Pancreas (tissue), 10 donors: ENCODE results near the gene SLC4A7. TPM values are rescaled to one million over a fixed set of nuclear protein-coding genes. Genes with fewer than 3 reads are reported as not detected.

Experiments used
- ATAC-seq, 4 donors: fragments of 200-7000 bp; cut with Tn5 transposase; one replicate each; pipeline versions ENCODE4 v1.8.0 to v1.9.1; 2020; ENCODE audit warnings: mild to moderate bottlenecking in 4 of 4, moderate library complexity in 4 of 4
- DNase-seq, 6 donors: peaks; one replicate each; pipeline ENCODE4 v3.0.0-alpha.2; 2020
- FAIRE-seq: peaks from 2 replicates; lab custom pipeline; 2012; peaks lifted over from hg19 to GRCh38; lab: Jason Lieb, UNC
- H3K27ac ChIP-seq, 4 donors: fragments of 200-600 bp; sonication (generic); 1 replicate in 3 of 4; 2 replicates in 1 of 4; pipeline versions ENCODE4 v1.5.0 to v1.8.0; 2020
- H3K27me3 ChIP-seq, 4 donors: fragments of 200-600 bp; one replicate each; pipeline ENCODE4 v1.8.0; 2021
- H3K36me3 ChIP-seq, 3 donors: fragments of 200-600 bp; sonication (generic) in 1 of 3; one replicate each; pipeline versions ENCODE4 v1.5.0 to v1.8.0; 2020 to 2021
- H3K4me1 ChIP-seq, 3 donors: fragments of 200-600 bp; one replicate each; pipeline ENCODE4 v1.8.0; 2021
- H3K4me3 ChIP-seq, 4 donors: fragments of 200-600 bp; sonication (generic) in 2 of 4; one replicate each; pipeline versions ENCODE4 v1.5.0 to v1.8.0; 2020 to 2021
- H3K9me3 ChIP-seq, 4 donors: fragments of 200-600 bp; one replicate each; pipeline ENCODE4 v1.8.0; 2021
- whole genome bisulfite sequencing, 2 donors: extraction: QIAGEN DNeasy Blood & Tissue Kit; methylation state at CpG; one replicate each; pipeline ENCODE4 v1.1.7; 2013; 5-methylcytosine and 5-hydroxymethylcytosine counted together
- intact Hi-C, 3 donors: fragments of 100-400 bp; cut with DNase I; formaldehyde crosslinking; loops; one replicate each; pipeline versions ENCODE4 v1.11.1 to v1.14.2; 2022
- polyA plus RNA-seq, 2 donors: library from polyadenylated mRNA; stranded (reverse); fragments of 200-250 nt; gene quantifications; one replicate each; pipeline ENCODE4 v1.2.3, GENCODE V29; 2013
- total RNA-seq, 6 donors: library from RNA; stranded (reverse); fragmentation: NEBNext Ultra II Directional in 4 of 6; extraction: Animal tissue kit (Norgen Biotek cat#: 25700) in 4 of 6; gene quantifications; one replicate each; pipeline versions ENCODE4 v1.2.1 to v1.2.4, GENCODE V29; 2021 to 2023
- TF ChIP-seq, protein P1 (sequence below), 4 donors: fragments of 200-600 bp; sonication (generic) in 3 of 4; IDR thresholded peaks; one replicate each; pipeline versions ENCODE4 v1.5.0 to v1.8.0; 2021; ENCODE audit warnings: antibody characterized with exemption in 4 of 4
- donor health status: healthy with polysubstance abuse.
- donor health status: DM: no; HTN: no; CAD: no; lungs with moderate emphysema.
- donor health status: DM: no; HTN: no; CAD: no.
- donor health status: control.
- donor health status: control.
- donor health status: Bipolar disorder and iron deficiency.
- donor health status: DM: yes; HTN: yes; CAD: no.
- donor health status: DM: no; HTN: no; CAD: no.
- donor health status: DM: no; HTN: no; CAD: no.
- donor health status: DM: yes; HTN: yes; CAD: no.

SLC4A7 gene
- total and polyA plus RNA-seq, 8 donors, result 1.4 to 11.1 (median 3.7) TPM

DNA sequence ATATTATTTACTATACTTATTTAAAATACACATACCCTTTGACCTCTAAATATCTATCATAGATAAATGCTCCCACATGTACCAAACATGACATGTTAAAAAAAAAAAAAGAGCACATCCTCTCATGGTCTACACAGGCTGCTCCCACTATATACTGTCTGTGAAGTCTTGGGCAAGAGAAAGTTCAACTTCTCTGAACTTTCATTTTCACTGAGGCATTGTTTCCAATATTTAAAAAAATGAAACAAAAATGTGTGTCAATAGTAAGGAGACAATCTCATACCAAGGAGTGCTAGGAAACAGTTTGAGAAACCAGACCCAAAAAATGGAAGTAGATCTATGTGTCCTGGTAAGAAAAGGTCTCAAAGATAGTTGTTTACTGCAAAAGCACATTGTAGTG is 29.3 kb downstream of the SLC4A7 start:
- H3K4me1 ChIP-seq, result peaks cover 0 to 1% (median 0%) of the 10 kb centered on the region in 3 donors
- TF ChIP-seq, protein P1, sequence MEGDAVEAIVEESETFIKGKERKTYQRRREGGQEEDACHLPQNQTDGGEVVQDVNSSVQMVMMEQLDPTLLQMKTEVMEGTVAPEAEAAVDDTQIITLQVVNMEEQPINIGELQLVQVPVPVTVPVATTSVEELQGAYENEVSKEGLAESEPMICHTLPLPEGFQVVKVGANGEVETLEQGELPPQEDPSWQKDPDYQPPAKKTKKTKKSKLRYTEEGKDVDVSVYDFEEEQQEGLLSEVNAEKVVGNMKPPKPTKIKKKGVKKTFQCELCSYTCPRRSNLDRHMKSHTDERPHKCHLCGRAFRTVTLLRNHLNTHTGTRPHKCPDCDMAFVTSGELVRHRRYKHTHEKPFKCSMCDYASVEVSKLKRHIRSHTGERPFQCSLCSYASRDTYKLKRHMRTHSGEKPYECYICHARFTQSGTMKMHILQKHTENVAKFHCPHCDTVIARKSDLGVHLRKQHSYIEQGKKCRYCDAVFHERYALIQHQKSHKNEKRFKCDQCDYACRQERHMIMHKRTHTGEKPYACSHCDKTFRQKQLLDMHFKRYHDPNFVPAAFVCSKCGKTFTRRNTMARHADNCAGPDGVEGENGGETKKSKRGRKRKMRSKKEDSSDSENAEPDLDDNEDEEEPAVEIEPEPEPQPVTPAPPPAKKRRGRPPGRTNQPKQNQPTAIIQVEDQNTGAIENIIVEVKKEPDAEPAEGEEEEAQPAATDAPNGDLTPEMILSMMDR (IDR thresholded peaks at IDR 0.05), result no peak
- H3K27me3 ChIP-seq, result no peaks in the 10 kb centered on the region
- intact Hi-C loops, result no loop called here
- H3K36me3 ChIP-seq, result no peaks in the 10 kb centered on the region
- FAIRE-seq, result no peak
- H3K27ac ChIP-seq, result no peak overlapping the region
- no peak for ATAC-seq
- no peak overlapping the region for H3K4me3 ChIP-seq
- DNase-seq, result no peak
- H3K9me3 ChIP-seq, result no peaks in the 10 kb centered on the region

DNA sequence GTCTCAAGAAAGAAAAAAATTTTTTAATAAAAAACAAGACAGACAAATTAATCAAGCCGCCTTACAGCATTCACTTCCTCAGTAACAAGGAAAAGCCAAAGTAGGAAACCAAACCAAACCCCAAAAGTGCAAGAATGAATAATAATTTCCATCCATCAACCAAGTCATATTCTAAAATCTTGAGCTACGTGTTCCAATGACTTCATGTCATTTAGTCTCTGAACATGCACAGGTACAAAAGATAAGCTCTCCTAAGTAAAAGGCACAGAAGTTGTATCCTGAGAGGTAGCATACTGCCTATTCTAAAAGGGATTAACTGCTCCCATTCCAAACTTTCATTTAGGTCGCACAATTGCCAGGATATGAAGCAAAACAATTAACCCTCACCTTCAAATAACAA is 29.7 kb downstream of the SLC4A7 start:
- ATAC-seq (no peak), DNase-seq (no peak), FAIRE-seq (no peak)
- H3K9me3 ChIP-seq, result no peaks in the 10 kb centered on the region
- no peak overlapping the region for H3K4me3 ChIP-seq
- H3K4me1 ChIP-seq, result peaks cover 0 to 6% (median 0%) of the 10 kb centered on the region in 3 donors
- 85% methylated on average over 3 of the region's 3 CpGs for WGBS, 2 donors
- no peaks in the 10 kb centered on the region for H3K36me3 ChIP-seq
- no peak overlapping the region for H3K27ac ChIP-seq
- TF ChIP-seq, protein P1 (IDR thresholded peaks at IDR 0.05), result no peak
- intact Hi-C loops, result no loop called here
- H3K27me3 ChIP-seq, result no peaks in the 10 kb centered on the region

DNA sequence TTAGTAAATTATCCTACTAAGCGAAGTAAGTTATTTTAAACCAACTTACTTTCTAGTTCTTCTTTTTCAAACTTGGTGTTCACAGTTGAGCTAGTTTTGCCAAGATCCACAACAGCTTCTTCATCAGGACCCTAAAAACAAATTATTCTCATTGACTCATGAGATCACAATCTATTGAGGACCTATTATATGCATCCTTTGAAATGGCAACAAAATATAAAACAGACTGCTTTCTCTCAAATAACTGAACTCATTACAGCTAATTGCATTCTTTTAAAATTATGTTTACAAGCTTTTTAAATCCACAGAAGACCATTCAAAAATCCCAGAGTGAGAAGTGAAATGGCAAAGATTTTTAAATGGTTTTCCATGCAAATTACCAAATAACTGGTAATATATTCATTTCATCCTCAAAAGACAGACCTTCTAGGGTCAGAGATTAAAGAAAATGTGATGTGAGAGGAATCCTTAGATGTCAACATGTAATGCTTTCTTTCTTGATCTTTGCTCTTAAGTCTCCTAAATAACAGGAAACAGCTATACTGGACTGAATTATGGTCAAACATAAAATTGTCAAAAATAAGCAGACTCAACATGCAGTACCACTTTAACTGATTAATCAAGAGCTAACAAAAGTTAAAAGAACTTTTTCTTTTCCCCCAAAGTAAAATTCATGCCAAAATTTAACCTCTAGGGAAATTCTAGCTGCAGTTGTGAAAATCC is 31.7 kb downstream of the SLC4A7 start:
- no peaks in the 10 kb centered on the region for H3K9me3 ChIP-seq
- no peak overlapping the region for H3K27ac ChIP-seq
- DNase-seq (no peak), ATAC-seq (no peak), FAIRE-seq (no peak)
- intact Hi-C loops, result no loop called here
- no peaks in the 10 kb centered on the region for H3K27me3 ChIP-seq
- H3K4me3 ChIP-seq, result no peak overlapping the region
- no peaks in the 10 kb centered on the region for H3K36me3 ChIP-seq
- peaks cover 0 to 7% (median 0%) of the 10 kb centered on the region in 3 donors for H3K4me1 ChIP-seq
- WGBS, 2 donors, result 93 to 99% methylated on average over 1 of the region's 1 CpG
- TF ChIP-seq, protein P1 (IDR thresholded peaks at IDR 0.05), result no peak

DNA sequence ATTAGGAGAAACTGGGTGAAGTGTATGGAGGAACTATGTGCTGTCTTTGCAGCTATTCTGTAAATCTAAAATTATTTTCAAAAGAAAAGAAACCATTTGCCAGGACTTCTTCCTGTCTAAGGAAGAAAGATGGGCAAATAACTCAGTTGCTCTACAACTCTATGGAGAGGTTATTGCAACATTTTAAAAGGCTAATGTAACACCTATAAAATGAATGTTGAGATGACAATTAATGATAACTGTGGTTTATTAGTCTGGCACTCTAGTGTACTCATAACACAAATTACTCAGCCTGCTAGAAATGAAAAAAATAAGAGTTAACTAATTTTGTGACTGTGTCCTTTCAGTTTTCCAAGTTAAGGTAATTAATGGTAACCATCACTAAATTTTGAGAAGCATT is 32.3 kb downstream of the SLC4A7 start:
- Histone ChIP-seq H3K27me3 (no peaks in the 10 kb centered on the region), H3K27ac (no peak overlapping the region), H3K4me3 (no peak overlapping the region), H3K4me1 (peaks cover 0 to 7% (median 0%) of the 10 kb centered on the region in 3 donors), H3K9me3 (no peaks in the 10 kb centered on the region), H3K36me3 (no peaks in the 10 kb centered on the region)
- FAIRE-seq, result no peak
- TF ChIP-seq, protein P1 (IDR thresholded peaks at IDR 0.05), result no peak
- intact Hi-C loops, result no loop called here
- no peak for ATAC-seq
- DNase-seq, result no peak

DNA sequence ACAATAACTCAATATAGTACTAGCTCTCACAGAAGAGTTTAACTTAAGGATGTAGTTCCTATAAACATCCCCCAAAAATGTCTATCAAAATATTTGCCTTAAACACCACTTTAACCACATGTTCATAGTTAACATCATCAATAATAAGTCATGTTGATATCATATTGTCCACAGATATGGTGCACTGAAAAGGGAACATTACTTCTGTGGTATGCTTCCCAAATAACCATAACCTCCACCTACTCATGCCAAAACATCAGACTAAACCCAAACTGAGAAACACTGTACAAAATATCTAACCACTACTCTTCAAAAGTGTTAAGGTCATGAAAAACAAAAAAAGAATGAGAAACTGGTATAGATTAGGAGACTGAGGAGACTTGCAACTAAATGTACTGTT is 32.9 kb downstream of the SLC4A7 start:
- ATAC-seq (no peak), DNase-seq (no peak), FAIRE-seq (no peak)
- Histone ChIP-seq H3K27me3 (no peaks in the 10 kb centered on the region), H3K36me3 (no peaks in the 10 kb centered on the region), H3K4me1 (peaks cover 0 to 7% (median 0%) of the 10 kb centered on the region in 3 donors), H3K4me3 (no peak overlapping the region), H3K9me3 (no peaks in the 10 kb centered on the region), H3K27ac (no peak overlapping the region)
- TF ChIP-seq, protein P1 (IDR thresholded peaks at IDR 0.05), result no peak
- intact Hi-C loops, result no loop called here
